Mammary epithelial cell (primary cell): ENCODE data around the gene PPP1R1A.

ENCODE experiments used
- EZH2 ChIP-seq: IDR thresholded peaks from 2 replicates; pipeline ENCODE4 v1.6.1; 2012; ENCODE audit warnings: low read length, inconsistent platforms, borderline replicate concordance
- TF ChIP-seq, protein P1 (sequence below), 2 donors: IDR thresholded peaks in 1 of 2; conservative IDR thresholded peaks in 1 of 2; 2 replicates each; pipeline ENCODE4 v1.5.1; 2011 to 2012; ENCODE audit warnings: inconsistent platforms in 2 of 2, low read length in 2 of 2, mild to moderate bottlenecking in 2 of 2, control low read depth in 1 of 2, low read depth in 1 of 2; ENCODE audit not compliant: insufficient read depth in 1 of 2; ENCODE audit errors: extremely low read depth in 1 of 2

DNA sequence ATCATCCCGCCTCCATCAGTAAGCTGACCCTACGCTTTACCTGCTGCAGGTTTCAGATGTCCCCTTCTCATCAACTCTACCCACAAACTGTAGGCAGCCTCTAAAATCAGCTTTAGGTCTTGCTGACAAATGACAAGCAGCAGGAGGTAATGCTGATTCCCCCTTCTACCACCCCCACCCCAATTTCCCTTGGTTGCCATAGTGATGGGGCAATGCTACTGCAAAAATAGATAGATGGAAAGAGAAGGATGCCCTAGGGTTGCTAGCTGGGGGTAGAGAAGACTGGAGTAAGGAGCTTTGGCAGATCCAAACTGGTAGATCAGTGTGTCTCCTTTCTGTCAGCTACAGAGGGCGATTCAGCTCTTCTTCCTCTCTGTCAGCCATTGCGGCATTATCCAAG lies 58.9 kb downstream of the PPP1R1A start:
- TF ChIP-seq, protein P1, sequence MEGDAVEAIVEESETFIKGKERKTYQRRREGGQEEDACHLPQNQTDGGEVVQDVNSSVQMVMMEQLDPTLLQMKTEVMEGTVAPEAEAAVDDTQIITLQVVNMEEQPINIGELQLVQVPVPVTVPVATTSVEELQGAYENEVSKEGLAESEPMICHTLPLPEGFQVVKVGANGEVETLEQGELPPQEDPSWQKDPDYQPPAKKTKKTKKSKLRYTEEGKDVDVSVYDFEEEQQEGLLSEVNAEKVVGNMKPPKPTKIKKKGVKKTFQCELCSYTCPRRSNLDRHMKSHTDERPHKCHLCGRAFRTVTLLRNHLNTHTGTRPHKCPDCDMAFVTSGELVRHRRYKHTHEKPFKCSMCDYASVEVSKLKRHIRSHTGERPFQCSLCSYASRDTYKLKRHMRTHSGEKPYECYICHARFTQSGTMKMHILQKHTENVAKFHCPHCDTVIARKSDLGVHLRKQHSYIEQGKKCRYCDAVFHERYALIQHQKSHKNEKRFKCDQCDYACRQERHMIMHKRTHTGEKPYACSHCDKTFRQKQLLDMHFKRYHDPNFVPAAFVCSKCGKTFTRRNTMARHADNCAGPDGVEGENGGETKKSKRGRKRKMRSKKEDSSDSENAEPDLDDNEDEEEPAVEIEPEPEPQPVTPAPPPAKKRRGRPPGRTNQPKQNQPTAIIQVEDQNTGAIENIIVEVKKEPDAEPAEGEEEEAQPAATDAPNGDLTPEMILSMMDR (conservative IDR thresholded peaks at IDR 0.05 in 1 of 2, IDR thresholded peaks at IDR 0.05 in 1 of 2; ENCODE audit: extremely low read depth in 1 of 2, insufficient read depth in 1 of 2, low read depth in 1 of 2, low read length in 2 of 2) = no peak
- no peak for TF ChIP-seq EZH2
